Loucy (cell line): Measurements from ENCODE around the gene CAP2.

ENCODE experiments used
- H2AFZ ChIP-seq: fragments of 200-600 bp; sonication (generic); 2 replicates; pipeline ENCODE4 v1.6.0; 2016; ENCODE audit warnings: antibody characterized with exemption, mild to moderate bottlenecking, low read length, moderate library complexity
- H3F3A ChIP-seq: fragments of 200-600 bp; 2 replicates; pipeline ENCODE4 v1.6.0; 2016; ENCODE audit warnings: antibody characterized with exemption, low read depth, mild to moderate bottlenecking
- H3K27me3 ChIP-seq: fragments of 200-600 bp; sonication (generic); 2 replicates; pipeline ENCODE4 v1.6.1; 2014; ENCODE audit warnings: low read length, mild to moderate bottlenecking; ENCODE audit not compliant: insufficient read depth, poor library complexity, severe bottlenecking
- H3K36me3 ChIP-seq: fragments of 200-600 bp; sonication (generic); 2 replicates; pipeline ENCODE4 v1.6.1; 2016; ENCODE audit warnings: low read length; ENCODE audit not compliant: insufficient read depth
- H3K4me1 ChIP-seq: fragments of 200-600 bp; sonication (generic); 2 replicates; pipeline ENCODE4 v1.5.1; 2014; ENCODE audit warnings: low read length, mild to moderate bottlenecking; ENCODE audit not compliant: insufficient read depth, poor library complexity, severe bottlenecking
- H3K4me2 ChIP-seq: fragments of 200-600 bp; sonication (generic); 2 replicates; pipeline ENCODE4 v1.6.0; 2014; ENCODE audit warnings: antibody characterized with exemption, low read length, low read depth, mild to moderate bottlenecking; ENCODE audit not compliant: poor library complexity, severe bottlenecking
- H3K4me3 ChIP-seq: fragments of 200-600 bp; sonication (generic); 2 replicates; pipeline ENCODE4 v1.5.1; 2014; ENCODE audit warnings: low read length, mild to moderate bottlenecking, mixed read lengths; ENCODE audit not compliant: poor library complexity, severe bottlenecking
- H3K79me2 ChIP-seq: fragments of 200-600 bp; sonication (generic); 2 replicates; pipeline ENCODE4 v1.6.1; 2014; ENCODE audit warnings: low read length; ENCODE audit not compliant: insufficient read depth
- H3K9ac ChIP-seq: fragments of 200-600 bp; sonication (generic); 2 replicates; pipeline ENCODE4 v1.6.0; 2014; ENCODE audit warnings: mild to moderate bottlenecking, low read depth, low read length, moderate library complexity; ENCODE audit not compliant: poor library complexity, severe bottlenecking
- H3K9me2 ChIP-seq: fragments of 200-600 bp; sonication (generic); replicated peaks from 2 replicates; pipeline ENCODE4 v1.6.1; 2016; ENCODE audit warnings: low read depth, low read length, mixed read lengths
- H3K9me3 ChIP-seq: fragments of 200-600 bp; sonication (generic); 2 replicates; pipeline ENCODE4 v1.6.1; 2014; ENCODE audit warnings: mild to moderate bottlenecking, antibody characterized with exemption, low read length, low read depth; ENCODE audit not compliant: insufficient read depth
- H4K20me1 ChIP-seq: fragments of 200-600 bp; sonication (generic); 2 replicates; pipeline ENCODE4 v1.6.0; 2014; ENCODE audit warnings: antibody characterized with exemption, low read length, mild to moderate bottlenecking; ENCODE audit not compliant: insufficient read depth, poor library complexity, severe bottlenecking
- CTCF ChIP-seq: fragments of 200-600 bp; sonication (generic); conservative IDR thresholded peaks from 2 replicates; pipeline ENCODE4 v1.5.1; 2014; ENCODE audit warnings: mild to moderate bottlenecking, antibody characterized with exemption, low read length
- EZH2phosphoT487 ChIP-seq: fragments of 200-600 bp; IDR thresholded peaks from 2 replicates; pipeline ENCODE4 v1.6.1; 2018; ENCODE audit warnings: antibody characterized with exemption, mild to moderate bottlenecking, moderate library complexity, borderline replicate concordance

Gene CAP2

GRCh38 chr6:17565399-17565798 is 172.0 kb downstream of the CAP2 start:
- H3K9ac ChIP-seq = no peak overlapping the region
- no peak overlapping the region for H3K4me2 ChIP-seq
- no peaks in the 10 kb centered on the region for H3K9me2 ChIP-seq
- no peak overlapping the region for H3K4me3 ChIP-seq
- no peaks in the 10 kb centered on the region for H3K79me2 ChIP-seq
- H2AFZ ChIP-seq = no peak overlapping the region
- no peaks in the 10 kb centered on the region for H3K4me1 ChIP-seq
- H4K20me1 ChIP-seq = no peaks in the 10 kb centered on the region
- H3F3A ChIP-seq = no peaks in the 10 kb centered on the region
- H3K9me3 ChIP-seq = 0 out of 2 replicates have a peak, but pooled peaks cover 7% of the 10 kb centered on the region
- TF ChIP-seq CTCF (no peak), EZH2phosphoT487 (no peak)
- H3K27me3 ChIP-seq = no peaks in the 10 kb centered on the region
- H3K36me3 ChIP-seq = no peaks in the 10 kb centered on the region

GRCh38 chr6:17574866-17575560 is 181.6 kb downstream of the CAP2 start:
- no peak overlapping the region for H3K9ac ChIP-seq
- no peaks in the 10 kb centered on the region for H4K20me1 ChIP-seq
- H3K9me3 ChIP-seq = no peaks in the 10 kb centered on the region
- TF ChIP-seq CTCF (no peak), EZH2phosphoT487 (no peak)
- H3K79me2 ChIP-seq = no peaks in the 10 kb centered on the region
- no peaks in the 10 kb centered on the region for H3K36me3 ChIP-seq
- no peak overlapping the region for H3K4me2 ChIP-seq
- no peak overlapping the region for H2AFZ ChIP-seq
- no peaks in the 10 kb centered on the region for H3F3A ChIP-seq
- no peaks in the 10 kb centered on the region for H3K27me3 ChIP-seq
- no peak overlapping the region for H3K4me3 ChIP-seq
- H3K4me1 ChIP-seq = no peaks in the 10 kb centered on the region
- no peaks in the 10 kb centered on the region for H3K9me2 ChIP-seq

GRCh38 chr6:17577059-17577458 is 183.7 kb downstream of the CAP2 start:
- TF ChIP-seq EZH2phosphoT487 (no peak), CTCF (no peak)
- Histone ChIP-seq H3K4me1 (no peaks in the 10 kb centered on the region), H4K20me1 (no peaks in the 10 kb centered on the region), H3K79me2 (no peaks in the 10 kb centered on the region), H3K9ac (no peak overlapping the region), H2AFZ (no peak overlapping the region), H3K36me3 (no peaks in the 10 kb centered on the region), H3F3A (no peaks in the 10 kb centered on the region), H3K9me3 (no peaks in the 10 kb centered on the region), H3K4me2 (no peak overlapping the region), H3K4me3 (no peak overlapping the region), H3K9me2 (no peaks in the 10 kb centered on the region), H3K27me3 (no peaks in the 10 kb centered on the region)
